GM12801 (cell line): ENCODE results near the gene EEF1AKMT3.

Experiments
- TF ChIP-seq, protein P1 (sequence below): IDR thresholded peaks from one replicate; pipeline ENCODE4 v1.5.1; 2011; ENCODE audit warnings: control low read depth; ENCODE audit not compliant: insufficient read length; ENCODE audit errors: extremely low read depth

Gene EEF1AKMT3

DNA sequence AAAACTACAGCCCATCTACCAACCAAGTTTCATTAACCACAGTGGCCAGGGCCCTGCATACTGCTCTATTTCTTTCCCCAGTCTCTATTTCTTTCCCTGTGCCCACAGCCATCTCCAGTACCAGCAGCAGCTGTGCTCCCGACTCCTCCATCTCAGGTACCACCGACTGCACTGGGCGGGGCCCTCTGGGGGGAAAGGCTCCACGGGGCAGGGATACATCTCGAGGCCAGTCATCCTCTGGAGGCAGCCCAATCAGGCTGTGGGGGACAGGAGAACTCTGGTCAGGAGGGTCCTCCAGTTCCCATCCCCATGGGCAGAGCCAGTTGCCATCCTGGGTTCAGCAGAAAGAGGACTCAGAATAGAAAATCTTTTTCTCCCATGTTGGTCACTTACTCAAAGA lies 23.4 kb upstream of the EEF1AKMT3 start:
- TF ChIP-seq, protein P1, sequence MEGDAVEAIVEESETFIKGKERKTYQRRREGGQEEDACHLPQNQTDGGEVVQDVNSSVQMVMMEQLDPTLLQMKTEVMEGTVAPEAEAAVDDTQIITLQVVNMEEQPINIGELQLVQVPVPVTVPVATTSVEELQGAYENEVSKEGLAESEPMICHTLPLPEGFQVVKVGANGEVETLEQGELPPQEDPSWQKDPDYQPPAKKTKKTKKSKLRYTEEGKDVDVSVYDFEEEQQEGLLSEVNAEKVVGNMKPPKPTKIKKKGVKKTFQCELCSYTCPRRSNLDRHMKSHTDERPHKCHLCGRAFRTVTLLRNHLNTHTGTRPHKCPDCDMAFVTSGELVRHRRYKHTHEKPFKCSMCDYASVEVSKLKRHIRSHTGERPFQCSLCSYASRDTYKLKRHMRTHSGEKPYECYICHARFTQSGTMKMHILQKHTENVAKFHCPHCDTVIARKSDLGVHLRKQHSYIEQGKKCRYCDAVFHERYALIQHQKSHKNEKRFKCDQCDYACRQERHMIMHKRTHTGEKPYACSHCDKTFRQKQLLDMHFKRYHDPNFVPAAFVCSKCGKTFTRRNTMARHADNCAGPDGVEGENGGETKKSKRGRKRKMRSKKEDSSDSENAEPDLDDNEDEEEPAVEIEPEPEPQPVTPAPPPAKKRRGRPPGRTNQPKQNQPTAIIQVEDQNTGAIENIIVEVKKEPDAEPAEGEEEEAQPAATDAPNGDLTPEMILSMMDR = no peak

DNA sequence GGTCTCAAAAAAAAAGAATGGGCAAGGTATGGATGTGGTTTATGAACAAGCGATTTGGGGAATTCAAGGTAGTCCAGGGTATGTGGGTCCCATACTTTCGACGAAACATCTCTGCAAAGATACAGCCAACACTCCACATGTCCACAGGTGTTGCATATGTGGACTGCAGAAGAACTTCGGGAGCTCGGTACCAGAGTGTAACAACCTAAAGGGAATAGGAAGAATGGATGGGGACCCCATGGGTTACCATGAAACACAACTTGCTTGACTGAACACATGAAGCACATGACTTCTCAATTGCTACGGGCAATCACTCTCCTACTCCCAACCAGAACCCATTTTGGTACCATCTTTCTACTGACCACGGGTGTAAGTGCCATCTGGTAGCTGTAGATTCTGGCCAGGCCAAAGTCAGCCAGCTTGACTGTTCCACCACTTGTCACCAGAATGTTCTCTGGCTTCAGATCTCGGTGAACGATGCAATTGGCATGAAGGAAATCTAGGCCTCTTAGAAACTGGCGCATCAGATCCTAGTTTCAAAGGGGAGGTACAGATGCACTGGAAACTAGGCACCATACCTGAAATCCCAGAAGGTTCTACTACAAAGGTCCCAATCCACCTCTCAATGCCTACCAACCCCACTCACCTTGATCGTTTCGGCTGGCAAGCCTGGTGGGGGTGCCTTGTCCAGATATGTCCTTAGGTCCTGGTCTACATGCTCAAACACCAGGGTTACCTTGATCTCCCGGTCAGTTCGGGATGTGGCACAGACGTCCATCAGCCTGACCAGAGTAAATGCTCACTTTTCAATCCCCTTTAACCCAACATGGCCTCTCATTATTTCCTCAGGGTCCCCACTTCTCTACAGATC lies 21.6 kb upstream of the EEF1AKMT3 start:
- TF ChIP-seq, protein P1 = no peak

DNA sequence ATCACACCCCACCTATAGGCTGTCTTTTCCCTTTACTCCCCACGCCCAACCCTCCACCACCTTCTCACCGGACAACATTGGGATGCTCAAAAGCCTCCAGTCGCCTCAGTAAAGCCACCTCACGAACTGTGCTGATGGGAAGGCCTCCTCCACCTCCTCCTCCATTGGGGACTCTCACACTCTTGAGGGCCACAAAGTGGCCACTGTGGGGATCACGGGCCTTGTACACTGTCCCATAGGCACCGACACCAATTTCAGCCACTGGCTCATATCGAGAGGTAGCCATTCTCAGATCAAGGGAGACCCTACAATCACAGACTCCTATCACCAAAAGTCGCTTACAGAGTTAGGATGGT lies 21.0 kb upstream of the EEF1AKMT3 start:
- TF ChIP-seq, protein P1 = no peak

DNA sequence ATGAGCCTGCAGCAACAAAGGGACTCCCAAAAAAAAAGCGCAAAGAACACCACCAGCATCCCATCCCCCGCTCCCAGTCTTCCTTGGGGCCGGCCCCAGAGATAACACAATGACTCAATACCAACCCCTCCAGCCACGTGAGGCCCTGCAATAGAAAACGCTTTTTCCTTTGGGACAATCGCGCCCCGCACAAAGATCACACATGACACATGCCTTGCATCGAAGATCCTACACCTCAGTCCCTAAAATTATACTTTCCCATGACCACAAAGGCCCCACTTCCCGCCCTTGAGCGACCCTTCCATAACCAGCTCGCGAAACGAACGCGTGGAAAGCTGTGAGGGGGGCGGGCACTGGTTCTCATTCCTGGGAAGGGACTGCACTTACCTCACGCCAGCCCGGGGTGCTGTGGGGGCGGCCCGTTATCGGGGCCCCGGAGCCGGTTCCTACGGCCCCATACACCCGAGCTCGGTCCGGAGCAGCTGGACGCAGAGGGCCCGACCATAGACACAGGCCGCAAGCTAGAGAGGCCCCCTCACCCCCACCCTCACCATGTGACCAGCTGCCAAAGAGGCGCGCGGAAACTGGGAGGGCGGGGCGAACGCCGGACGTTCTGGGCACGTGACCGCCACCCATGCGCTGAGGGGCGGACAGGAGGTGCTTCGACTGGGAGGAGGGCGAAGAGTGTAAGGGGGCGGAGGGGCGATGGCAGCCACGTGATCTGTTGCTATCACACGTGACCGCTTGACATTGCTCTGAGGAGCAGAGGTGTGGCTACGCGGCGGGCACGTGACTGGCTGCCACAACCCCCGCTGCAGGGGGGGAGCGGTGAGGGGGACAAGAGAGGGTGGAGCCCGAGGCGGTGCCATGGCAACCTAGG lies 20.4 kb upstream of the EEF1AKMT3 start, which contains the start of gene CDK4:
TSS of gene CDK4 (minus strand) at position 523 of the 880 bp plus-strand sequence. CDS start 593 bp downstream, outside the sequence.
- TF ChIP-seq, protein P1 = no peak

DNA sequence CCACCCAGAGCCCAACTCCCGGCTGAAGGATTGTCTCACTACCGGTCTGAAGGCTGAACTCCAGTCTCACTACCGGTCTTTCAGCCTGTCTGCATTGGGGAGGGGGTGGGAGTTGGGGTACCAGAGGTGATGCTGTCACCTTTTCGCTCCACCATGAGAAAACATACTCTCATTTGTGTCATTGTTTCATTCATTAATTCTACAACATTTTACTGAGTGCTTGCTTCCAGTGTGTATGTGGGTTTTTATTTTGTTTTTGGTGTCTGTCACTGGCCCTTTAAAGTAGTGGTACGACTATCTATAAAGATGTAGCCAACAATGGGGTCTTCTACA lies 19.8 kb upstream of the EEF1AKMT3 start:
- TF ChIP-seq, protein P1 = no peak

DNA sequence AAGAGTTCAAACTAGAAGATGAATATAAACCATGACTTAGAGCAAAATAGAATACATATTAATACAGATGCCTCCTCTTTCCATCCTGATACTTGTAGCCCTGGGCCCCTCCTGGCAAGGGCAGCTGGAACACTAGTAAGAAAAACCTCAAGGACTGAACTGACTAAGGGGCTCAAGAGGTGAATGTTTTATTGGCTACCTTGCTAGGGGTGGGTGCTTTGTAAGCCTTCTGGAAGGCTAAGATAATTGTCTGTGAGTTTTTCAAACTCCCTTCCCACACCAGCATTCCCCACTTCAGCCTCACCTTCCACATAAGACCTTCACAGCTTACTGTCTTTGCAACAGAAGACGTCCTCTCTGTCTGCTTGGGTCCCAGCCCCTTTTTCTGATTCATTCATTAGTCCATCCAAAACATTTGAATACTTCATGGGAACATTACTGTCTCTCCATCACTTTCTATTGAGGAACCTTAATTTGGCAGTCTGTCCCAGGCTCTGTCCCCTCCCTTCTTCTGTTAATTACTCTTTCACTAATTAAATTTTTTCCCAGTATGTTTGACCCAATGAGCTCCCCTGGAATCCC lies 18.6 kb upstream of the EEF1AKMT3 start:
- TF ChIP-seq, protein P1 = no peak
